Measurements from ENCODE around the gene POLN.
"Not testable (repeated sequence)": the region's sequence is repeated elsewhere in the genome, so short reads cannot be mapped to it uniquely, and the experiment has no call there.

Gene POLN

GRCh38 chr4:2161092-2161703 lies 80.7 kb downstream of the POLN start:
- DNase-seq (ENCODE audit: low read depth): not testable (repeated sequence)

DNA sequence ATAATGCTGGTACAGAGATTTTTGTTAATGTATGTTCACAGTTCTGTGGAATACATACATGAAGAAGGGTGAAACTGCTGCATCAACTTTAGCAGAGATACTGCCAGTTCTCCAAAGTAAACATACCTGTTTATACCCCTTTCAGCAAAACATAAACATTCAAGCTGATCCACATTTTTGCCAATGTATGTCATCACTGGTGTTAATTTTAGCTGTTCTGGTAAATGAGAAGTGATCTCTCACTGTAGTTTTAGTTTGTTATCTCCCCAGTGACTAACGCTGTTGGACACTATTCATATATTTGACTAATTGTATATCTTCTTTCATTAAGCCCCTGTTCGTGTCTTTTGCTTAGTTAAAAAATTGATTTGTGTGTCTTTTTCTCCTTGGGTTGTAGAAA lies 82.0 kb downstream of the POLN start:
- DNase-seq (ENCODE audit: low read depth): no peak

GRCh38 chr4:2155246-2155645 lies 86.7 kb downstream of the POLN start:
- DNase-seq (ENCODE audit: low read depth): no peak

DNA sequence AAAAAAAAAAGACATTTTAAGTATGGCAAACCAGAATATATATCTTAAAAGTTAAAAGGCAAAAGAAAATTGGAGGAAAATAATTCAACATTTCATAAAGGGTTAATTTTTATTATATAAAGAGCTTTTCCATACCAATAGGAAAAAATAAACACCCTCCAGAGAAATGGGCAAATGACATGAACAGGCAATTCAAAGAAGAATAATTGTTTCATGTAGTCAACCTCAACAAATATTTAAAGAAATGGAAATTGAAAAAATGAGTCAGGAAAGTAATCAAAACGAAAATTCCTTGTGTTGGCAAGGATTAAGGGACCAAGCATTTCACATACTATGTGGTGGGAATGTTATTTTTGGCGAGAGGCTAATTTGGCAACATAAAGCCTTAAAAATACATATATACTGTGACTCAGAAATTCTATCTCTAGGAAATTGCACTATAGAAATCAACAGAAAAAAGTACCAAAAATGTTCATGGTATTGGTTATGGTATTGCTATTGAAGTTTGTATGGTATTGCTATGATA lies 87.6 kb downstream of the POLN start:
- DNase-seq (ENCODE audit: low read depth): no peak

DNA sequence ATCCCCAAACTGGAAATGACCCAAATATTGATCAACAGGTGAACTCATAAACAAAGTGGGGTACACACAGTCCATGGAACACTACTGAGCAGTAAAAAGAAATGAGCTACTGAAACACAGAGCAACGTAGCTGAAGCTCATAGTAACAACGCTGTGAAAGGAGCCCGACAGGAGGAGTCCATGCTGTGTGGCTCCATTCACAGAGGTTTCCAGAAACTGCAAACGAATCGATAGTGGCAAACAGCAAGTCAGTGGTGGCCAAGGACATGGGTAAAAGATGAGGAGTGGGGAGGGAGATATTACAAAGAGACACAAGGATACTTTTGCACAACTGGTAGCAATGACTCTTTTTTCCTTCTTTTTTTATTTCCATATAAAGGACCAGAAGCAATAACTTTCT lies 90.4 kb downstream of the POLN start:
- DNase-seq (ENCODE audit: low read depth): no peak

DNA sequence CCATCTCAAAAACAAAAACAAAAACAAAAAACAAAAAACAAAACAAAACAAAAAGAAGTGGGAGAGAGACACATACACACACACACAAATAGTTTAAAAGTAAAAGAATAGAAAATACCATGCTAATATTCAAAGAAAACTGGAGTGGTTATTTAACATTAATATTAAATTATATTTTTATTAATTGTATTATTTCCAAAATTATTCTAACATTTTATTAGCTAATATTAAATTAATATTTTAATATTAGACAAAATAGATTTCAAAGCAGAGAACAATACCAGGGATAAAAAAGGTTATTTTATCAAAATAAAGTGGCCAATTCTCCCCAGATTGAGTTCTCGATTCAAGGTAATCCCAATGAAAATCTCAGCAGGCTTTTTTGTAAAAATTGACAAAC lies 91.8 kb downstream of the POLN start:
- no peak for DNase-seq (ENCODE audit: low read depth)

- DNase-seq (ENCODE audit: low read depth): no peak
Observed at GRCh38 chr4:2142630-2143427, 99.1 kb downstream of the POLN start.

DNA sequence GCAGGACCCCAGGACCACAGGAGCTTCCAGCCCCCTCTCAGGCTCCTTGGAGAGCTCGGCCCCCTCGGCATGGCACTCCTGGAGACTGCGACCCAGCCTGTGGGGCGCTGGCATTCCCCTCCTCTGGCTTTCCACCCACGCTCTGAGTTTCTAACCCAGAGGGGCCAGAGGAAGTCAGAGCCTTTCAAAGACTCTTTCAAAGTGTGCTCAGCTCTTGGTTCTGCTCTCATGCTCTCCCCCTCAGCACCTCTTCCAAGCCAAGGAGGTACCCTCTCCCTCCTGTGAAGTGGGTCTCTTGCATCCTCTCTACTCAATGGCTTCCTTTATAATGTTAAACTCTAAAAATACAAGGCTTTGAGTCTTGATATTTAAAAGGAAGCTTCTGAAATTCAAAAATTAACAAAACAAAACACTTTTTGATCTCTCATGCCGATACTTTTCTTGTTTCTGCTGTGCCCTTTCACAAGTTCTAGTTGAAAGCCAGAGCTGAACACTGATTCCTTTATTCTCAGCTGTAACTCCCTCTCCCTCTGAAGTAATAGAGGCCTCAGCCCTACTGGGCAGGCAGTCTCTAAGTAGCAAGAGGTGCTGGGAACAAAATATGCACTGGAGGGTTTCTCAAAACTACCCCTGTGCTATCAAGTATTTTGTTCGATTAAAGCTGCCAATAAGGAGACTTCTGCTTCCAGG lies 100.0 kb downstream of the POLN start:
- no peak for DNase-seq (ENCODE audit: low read depth)

GRCh38 chr4:2141022-2141761 lies 100.7 kb downstream of the POLN start:
- no peak for DNase-seq (ENCODE audit: low read depth)

DNA sequence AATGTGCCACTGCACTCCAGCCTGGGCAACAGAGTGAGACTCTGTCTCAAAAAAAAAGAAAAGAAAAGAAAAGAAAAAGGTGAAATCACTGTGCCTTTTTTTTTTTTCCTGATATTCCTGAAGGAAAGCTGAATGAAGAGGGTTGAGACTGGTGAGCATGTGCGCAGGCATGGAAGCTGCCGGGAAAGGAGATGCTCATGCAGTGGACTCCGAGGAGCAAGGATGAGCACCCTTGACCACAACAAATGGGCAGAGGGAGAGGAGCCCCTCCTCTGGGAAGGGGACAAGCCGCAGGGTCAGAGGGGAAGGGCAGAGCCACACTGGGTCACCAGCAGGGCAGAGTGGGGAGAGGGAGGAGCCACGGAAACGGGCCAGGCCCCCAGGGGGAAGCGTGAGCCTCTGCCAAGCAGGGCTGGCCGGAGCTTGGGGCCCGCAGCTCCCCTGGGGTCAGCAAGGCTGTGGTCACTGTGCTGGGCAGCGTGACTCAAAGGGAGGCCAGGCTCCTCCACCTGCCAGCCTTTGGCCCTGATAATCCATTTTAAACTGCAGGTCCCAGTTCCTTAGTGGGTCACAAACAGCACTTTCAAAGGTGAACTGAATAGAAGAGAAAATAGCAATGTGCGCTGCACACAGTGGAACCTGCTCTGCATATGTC lies 102.9 kb downstream of the POLN start:
- no peak for DNase-seq (ENCODE audit: low read depth)

- DNase-seq (ENCODE audit: low read depth): no peak
Observed at GRCh38 chr4:2136726-2137125, 105.2 kb downstream of the POLN start.

DNA sequence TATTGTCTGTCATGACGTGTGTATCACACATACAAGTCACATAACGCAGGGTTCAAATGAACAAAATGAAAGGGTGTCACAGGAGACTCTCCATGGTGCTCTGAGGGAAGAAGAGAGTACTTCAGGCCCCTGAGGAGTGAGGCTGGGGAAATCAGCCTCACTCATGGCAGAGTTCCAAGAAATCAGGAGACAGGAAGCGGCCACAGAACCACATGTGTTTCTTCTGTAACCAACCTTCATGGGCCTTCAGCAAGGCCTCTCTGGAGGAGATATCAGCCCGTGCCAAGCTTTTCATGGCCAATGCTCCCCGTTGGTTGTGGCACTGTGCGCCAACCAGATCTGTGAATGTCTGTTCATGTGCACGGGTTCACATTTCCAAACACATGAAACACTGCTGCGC lies 106.8 kb downstream of the POLN start:
- DNase-seq (ENCODE audit: low read depth): peak; percentile 4

DNA sequence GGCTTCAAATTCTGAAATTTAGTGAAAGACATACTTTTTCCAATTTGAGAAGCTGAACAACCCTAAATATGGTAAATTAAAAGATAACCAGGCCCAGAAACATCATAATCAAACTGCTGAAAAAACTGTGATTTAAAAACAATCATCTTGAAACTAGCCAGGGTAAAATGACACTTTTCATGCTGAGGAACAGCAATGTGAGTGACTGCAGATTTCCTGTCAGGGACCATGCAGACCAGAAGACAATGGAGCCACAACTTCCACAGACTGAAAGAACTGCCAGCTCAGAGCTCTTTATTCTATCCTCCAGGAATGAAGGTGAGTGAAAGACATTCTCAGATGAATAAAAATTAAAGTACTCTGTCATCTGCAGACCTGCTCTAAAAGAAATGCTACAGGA lies 109.5 kb downstream of the POLN start:
- DNase-seq (ENCODE audit: low read depth): no peak

DNA sequence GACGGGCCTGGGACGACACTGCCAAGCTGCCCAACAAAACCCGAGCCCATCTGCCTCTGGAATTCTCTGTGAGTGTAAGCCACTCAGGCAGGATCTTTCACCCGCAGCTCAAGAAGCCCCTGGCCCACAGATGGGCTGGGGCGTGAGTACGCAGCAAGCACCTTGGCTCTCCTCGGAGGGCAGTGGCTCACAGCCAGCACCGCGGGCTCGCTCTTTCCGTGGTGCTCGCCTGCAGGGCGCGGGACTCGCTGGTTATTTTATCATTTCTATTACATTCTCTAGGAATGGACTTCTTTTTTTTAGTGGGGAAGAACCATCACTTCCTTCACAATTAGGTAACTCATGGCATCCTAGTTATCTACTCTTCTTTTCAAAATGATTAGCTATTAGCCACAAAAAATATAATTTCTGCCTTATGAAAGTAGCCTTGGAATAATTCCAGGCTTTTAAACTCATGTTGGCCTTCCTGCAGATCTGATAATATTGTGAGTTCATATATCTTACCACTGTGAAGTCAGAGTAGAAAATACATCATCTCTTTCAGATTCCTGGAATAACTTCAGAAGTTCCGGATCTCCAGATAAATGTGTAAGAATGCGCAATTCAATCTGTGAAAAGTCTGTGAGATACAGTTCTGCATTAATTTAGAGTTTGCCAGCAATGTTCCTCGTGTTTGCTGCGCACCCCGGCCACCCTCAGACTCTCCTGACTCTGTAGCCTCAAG lies 114.2 kb downstream of the POLN start:
- no peak for DNase-seq (ENCODE audit: low read depth)

DNA sequence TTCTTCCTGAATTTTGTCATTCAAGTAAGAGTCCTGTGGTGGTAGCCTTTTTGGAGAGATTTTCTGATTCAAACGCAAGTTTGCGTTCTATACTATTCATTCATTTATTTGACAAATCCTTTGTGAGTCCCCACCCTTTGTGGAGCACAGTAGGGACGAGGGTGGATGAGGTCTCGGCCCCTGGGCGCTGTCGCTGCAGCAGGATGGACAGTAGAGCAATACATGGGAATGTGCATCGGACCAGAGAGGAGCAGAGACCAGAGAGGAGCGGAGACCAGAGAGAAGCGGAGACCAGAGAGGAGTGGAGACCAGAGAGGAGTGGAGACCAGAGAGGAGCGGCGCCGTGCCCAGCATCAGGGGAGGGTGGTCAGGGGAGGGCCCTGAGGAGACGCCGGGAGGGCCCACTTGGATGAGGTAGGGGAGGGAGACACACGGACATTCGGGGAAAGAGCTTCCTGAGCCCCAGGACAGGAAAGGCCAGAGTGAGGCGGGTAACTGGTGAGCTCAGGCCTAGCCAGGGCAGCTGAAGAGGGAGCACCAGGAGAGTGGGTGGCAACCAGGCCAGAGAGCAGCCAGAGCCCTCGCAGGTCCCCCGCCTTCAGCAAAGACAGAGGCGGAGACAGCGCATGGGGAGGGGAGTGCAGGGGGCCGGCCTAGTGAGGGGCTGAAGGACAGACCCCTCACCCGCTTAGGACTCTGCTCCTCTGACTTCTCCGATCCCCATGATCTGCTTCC lies 115.4 kb downstream of the POLN start:
- no peak for DNase-seq (ENCODE audit: low read depth)

DNA sequence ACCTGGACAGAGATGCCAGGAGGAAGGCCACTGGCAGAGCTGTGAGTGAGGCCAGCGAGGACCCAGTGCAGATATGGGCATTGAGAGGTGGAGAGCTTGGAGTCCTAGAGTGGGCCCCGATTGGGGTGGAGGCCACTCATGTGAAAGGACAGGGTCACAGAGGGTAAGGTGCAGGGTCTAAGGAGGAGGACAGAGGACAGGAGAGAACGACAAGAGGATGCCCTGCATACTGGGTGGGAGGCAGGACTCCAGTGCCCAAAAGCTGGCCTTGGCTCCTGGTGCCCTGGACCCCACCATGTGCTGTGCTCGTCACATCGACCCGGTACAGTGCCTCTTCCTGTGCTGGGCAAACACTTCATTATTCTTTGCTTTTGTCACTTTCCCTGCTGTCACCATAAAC lies 116.1 kb downstream of the POLN start:
- no peak for DNase-seq (ENCODE audit: low read depth)

DNA sequence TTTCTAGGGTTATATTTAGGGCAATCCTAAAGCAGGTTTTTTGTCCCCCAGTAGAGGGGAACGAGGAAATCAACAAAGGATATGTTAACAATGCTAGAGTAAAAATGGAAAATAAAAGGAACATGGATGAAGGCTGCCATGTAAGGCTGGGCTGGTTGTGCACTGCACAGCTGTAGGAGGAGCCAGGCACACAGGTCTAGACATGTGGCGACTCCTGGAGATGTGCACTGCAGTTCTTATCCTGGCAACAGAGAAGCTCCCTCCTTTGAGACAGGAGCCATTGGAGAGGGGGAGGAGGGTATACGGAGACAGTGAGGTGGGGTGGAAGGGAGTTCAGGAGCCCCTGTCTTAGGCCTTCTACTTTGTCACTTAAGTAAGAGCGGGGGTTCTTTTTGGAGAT lies 116.9 kb downstream of the POLN start:
- no peak for DNase-seq (ENCODE audit: low read depth)

GRCh38 chr4:2116687-2117400 lies 125.1 kb downstream of the POLN start:
- DNase-seq (ENCODE audit: low read depth): no peak

DNA sequence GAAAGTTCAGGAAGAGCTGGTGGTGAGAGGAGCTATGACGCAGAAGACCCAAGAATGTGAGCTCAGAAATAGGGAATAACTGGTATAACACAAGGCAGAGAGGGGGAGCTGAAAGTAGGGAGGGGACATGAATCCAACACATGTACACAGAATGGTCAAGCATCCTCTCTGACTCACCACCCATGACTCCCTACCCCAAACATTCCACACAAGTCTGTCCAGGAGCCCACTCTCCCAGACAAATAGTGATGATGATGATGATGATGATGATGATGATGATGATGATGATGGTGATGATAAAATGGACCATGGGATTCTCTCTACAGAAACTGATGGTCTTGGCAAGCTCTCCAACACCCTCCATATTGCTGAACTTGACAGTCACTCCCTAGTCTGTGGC lies 136.4 kb downstream of the POLN start:
- DNase-seq (ENCODE audit: low read depth): peak; percentile 4

All from non-pigmented ciliary epithelial cell (primary cell).